Right lobe of liver (tissue), 6 donors: ENCODE data around the gene MKRN2OS. TPM values are rescaled to one million over a fixed set of nuclear protein-coding genes. Genes with fewer than 3 reads are reported as not detected.
A peak's percentile ranks its signal among the peaks of the same experiment; 100 is the strongest.

Experiments
- ATAC-seq, 4 donors: fragments of 200-7000 bp; cut with Tn5 transposase; one replicate each; pipeline ENCODE4 v1.9.1; 2020; ENCODE audit warnings: mild to moderate bottlenecking in 4 of 4, moderate library complexity in 4 of 4
- DNase-seq, 3 donors: peaks; one replicate each; pipeline ENCODE4 v3.0.0-alpha.2; 2020
- H3K27ac ChIP-seq, 3 donors: fragments of 200-600 bp; one replicate each; pipeline ENCODE4 v1.8.0; 2022
- H3K27me3 ChIP-seq, 2 donors: fragments of 200-600 bp; one replicate each; pipeline ENCODE4 v1.8.0; 2022
- H3K36me3 ChIP-seq, 4 donors: fragments of 200-600 bp; sonication (generic) in 1 of 4; one replicate each; pipeline versions ENCODE4 v1.5.1 to v1.8.0; 2017 to 2022; ENCODE audit warnings: control low read depth in 1 of 4
- H3K4me1 ChIP-seq, 4 donors: fragments of 200-600 bp; sonication (generic) in 1 of 4; one replicate each; pipeline versions ENCODE4 v1.5.1 to v1.8.0; 2017 to 2022; ENCODE audit warnings: control low read depth in 1 of 4
- H3K4me3 ChIP-seq, 3 donors: fragments of 200-600 bp; one replicate each; pipeline ENCODE4 v1.8.0; 2022
- H3K9me3 ChIP-seq, 4 donors: fragments of 200-600 bp; sonication (generic) in 1 of 4; one replicate each; pipeline versions ENCODE4 v1.5.1 to v1.8.0; 2017 to 2022; ENCODE audit warnings: control low read depth in 1 of 4
- POLR2A ChIP-seq: fragments of 450-650 bp; IDR thresholded peaks from one replicate; pipeline ENCODE4 v1.6.1; 2017; ENCODE audit warnings: antibody characterized with exemption, mild to moderate bottlenecking
- WGBS: methylation state at CpG from one replicate; pipeline ENCODE4 v1.1.6; 2018; ENCODE audit warnings: low coverage, low lambda C conversion rate; ENCODE audit not compliant: insufficient coverage; ENCODE audit errors: missing lambda C conversion rate; 5-methylcytosine and 5-hydroxymethylcytosine counted together
- intact Hi-C, 2 donors: fragments of 100-400 bp; cut with DNase I; formaldehyde crosslinking; loops; one replicate each; pipeline versions ENCODE4 v1.11.2 to v1.14.1; 2022
- total RNA-seq, 6 experiments: library from RNA; depleted of rRNA in 2 of 6; stranded (reverse); fragments of >200 nt in 2 of 6; fragmentation: NEBNext Ultra II Directional in 3 of 6; extraction: Animal tissue kit (Norgen Biotek cat#: 25700) in 3 of 6; gene quantifications; one replicate each; pipeline versions ENCODE4 v1.1.0 to v1.2.4, GENCODE V29; 2016 to 2023
- TF ChIP-seq, protein P1 (sequence below), 4 donors: fragments of 200-600 bp in 3 of 4; fragments of 450-650 bp in 1 of 4; IDR thresholded peaks; one replicate each; pipeline versions ENCODE4 v1.5.1 to v1.8.0; 2016 to 2022; ENCODE audit warnings: antibody characterized with exemption in 4 of 4, mild to moderate bottlenecking in 2 of 4
- donor health status: DM: no; HTN: yes; CAD: no.
- donor health status: DM: no; HTN: no; CAD: no.
- donor health status: DM: no; HTN: no; CAD: no.
- donor health status: DM: no; HTN: yes; CAD: no.
- donor health status: DM: no; HTN: yes; CAD: no.

Gene MKRN2OS
- total RNA-seq, 6 experiments from 2014 or later: 0.31 TPM; not detected in 5

DNA sequence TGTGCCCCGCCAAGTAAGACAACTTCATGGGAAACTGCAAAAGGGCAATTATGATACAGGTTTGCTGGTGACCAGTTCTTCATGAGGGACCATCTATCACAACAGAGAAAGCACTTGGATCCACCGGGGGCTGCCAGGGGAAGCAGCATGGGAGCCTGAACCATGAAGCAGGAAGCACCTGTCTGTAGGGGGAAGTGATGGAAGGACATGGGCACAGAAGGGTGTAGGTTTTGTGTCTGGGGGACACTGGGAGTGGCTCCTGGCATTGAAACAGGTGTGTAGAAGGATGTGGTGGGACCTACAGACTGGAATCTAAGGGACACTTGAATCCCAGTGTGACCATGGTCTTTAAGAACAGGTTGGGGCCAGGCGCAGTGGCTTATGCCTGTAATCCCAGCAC lies 34.2 kb upstream of the MKRN2OS start:
- no peak for ATAC-seq
- no peaks in the 10 kb centered on the region for H3K27me3 ChIP-seq
- WGBS: 29% methylated on average over 1 of the region's 3 CpGs

DNA sequence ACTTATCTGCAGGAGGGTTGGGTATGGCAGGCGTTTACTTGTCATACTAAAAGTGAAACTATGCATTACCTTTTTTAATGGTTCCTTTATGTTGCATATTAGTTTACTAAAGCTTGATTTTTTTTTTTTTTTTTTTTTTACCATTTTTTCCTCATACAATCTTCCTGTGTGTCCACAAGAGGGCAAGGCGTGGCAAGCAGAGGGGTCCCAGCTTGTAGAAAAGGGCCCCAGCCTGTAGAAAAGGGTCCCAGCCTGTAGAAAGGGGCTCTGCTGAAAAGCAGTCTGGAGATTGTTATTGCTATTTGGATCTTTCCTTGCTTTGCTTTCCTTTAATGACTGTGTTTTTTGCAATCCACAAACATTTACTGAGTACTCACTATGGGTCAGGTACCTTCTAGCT lies 33.4 kb upstream of the MKRN2OS start:
- no peak overlapping the region for H3K4me3 ChIP-seq
- H3K27ac ChIP-seq: no peak overlapping the region
- intact Hi-C loops: no loop called here
- no peaks in the 10 kb centered on the region for H3K27me3 ChIP-seq
- WGBS: 87% methylated on average over 2 of the region's 2 CpGs
- H3K4me1 ChIP-seq: peaks cover 0 to 11% (median 5%) of the 10 kb centered on the region in 4 donors
- ATAC-seq (no peak), DNase-seq (no peak)
- H3K36me3 ChIP-seq: peaks cover 0 to 65% (median 26%) of the 10 kb centered on the region in 4 donors
- TF ChIP-seq, protein P1, sequence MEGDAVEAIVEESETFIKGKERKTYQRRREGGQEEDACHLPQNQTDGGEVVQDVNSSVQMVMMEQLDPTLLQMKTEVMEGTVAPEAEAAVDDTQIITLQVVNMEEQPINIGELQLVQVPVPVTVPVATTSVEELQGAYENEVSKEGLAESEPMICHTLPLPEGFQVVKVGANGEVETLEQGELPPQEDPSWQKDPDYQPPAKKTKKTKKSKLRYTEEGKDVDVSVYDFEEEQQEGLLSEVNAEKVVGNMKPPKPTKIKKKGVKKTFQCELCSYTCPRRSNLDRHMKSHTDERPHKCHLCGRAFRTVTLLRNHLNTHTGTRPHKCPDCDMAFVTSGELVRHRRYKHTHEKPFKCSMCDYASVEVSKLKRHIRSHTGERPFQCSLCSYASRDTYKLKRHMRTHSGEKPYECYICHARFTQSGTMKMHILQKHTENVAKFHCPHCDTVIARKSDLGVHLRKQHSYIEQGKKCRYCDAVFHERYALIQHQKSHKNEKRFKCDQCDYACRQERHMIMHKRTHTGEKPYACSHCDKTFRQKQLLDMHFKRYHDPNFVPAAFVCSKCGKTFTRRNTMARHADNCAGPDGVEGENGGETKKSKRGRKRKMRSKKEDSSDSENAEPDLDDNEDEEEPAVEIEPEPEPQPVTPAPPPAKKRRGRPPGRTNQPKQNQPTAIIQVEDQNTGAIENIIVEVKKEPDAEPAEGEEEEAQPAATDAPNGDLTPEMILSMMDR (IDR thresholded peaks at IDR 0.05): no peak
- TF ChIP-seq POLR2A: no peak
- H3K9me3 ChIP-seq: no peaks in the 10 kb centered on the region

More for the DNA sequence above, 34.2 kb upstream of the MKRN2OS start:
- no peak overlapping the region for H3K27ac ChIP-seq
- intact Hi-C loops: no loop called here
- H3K36me3 ChIP-seq: peaks cover 4 to 65% (median 26%) of the 10 kb centered on the region in 4 donors
- no peak for DNase-seq
- H3K4me3 ChIP-seq: no peak overlapping the region
- TF ChIP-seq, protein P1 (IDR thresholded peaks at IDR 0.05): no peak
- TF ChIP-seq POLR2A: no peak
- H3K9me3 ChIP-seq: no peaks in the 10 kb centered on the region
- H3K4me1 ChIP-seq: peaks cover 0 to 12% (median 5%) of the 10 kb centered on the region in 4 donors

DNA sequence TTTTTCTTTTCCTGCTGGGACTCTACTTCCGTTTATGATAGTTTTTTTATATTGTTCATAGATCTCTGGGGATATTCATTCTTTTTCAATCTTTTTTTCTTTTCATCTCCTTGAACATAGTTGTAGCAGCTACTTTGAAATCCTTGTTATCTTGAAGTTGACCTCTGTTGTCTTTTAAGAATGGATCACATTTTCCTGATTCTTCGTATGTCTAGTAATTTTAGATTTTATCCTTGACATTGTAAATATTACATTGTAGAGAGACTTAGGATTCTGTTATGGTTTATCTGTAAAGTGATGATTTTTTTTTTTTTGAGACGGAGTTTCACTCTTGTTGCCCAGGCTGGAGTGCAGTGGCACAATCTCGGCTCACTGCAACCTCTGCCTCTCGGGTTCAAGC lies 32.1 kb upstream of the MKRN2OS start:
- Histone ChIP-seq H3K9me3 (no peaks in the 10 kb centered on the region), H3K27me3 (no peaks in the 10 kb centered on the region), H3K4me3 (no peak overlapping the region), H3K27ac (no peak overlapping the region), H3K4me1 (no peaks in the 10 kb centered on the region), H3K36me3 (peaks cover 0 to 71% (median 30%) of the 10 kb centered on the region in 4 donors)
- intact Hi-C loops: no loop called here
- DNase-seq (no peak), ATAC-seq (no peak)
- 96% methylated on average over 5 of the region's 5 CpGs for WGBS
- TF ChIP-seq POLR2A: no peak
- TF ChIP-seq, protein P1 (IDR thresholded peaks at IDR 0.05): no peak

DNA sequence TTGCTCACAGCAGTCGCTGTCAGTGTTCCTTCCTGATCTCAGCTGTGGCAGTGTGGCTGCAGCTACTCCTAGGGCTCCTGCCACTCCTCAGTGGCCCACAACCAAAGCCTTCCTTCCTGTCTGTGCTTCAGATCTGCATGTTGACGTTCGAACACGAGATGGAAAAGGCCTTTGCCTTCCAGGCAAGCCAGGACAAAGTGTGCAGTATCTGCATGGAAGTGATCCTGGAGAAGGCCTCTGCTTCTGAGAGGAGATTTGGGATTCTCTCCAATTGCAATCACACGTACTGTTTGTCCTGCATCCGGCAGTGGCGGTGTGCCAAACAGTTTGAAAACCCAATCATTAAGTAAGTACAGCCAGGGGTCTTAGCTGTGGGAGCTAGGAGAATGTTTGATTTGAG lies 29.4 kb upstream of the MKRN2OS start:
- Histone ChIP-seq H3K4me3 (no peak overlapping the region), H3K36me3 (peaks cover 0 to 86% (median 39%) of the 10 kb centered on the region in 4 donors), H3K27me3 (no peaks in the 10 kb centered on the region), H3K9me3 (no peaks in the 10 kb centered on the region), H3K4me1 (no peaks in the 10 kb centered on the region), H3K27ac (no peak overlapping the region)
- no peak for TF ChIP-seq POLR2A
- TF ChIP-seq, protein P1 (IDR thresholded peaks at IDR 0.05): no peak
- ATAC-seq: peak in 3 of 4 donors; percentile 12 to 41 (median 38)
- 19% methylated on average over 6 of the region's 7 CpGs for WGBS
- DNase-seq: no peak
- intact Hi-C loops: no loop called here

DNA sequence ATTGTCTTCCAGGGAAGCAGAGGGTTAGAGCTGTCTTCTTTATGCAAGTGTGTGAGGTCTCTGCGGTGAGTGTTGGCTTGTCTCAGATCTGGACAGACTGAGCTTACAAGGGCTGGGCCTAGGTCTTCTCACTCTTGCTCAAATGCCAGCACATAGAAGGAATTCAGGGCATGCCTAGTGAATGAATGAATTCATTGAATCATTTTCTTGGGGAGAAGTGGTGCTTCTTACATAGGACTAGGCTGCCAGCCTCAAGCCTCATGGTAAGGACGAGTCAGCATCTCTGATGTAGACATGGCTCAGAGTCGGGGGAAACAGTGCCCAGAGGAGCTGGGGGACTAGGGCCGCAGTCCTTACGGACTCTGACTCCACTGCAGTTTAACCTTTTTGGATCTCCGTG lies 28.8 kb upstream of the MKRN2OS start:
- DNase-seq: no peak
- H3K27me3 ChIP-seq: no peaks in the 10 kb centered on the region
- 77% methylated on average over 3 of the region's 6 CpGs for WGBS
- TF ChIP-seq POLR2A: no peak
- TF ChIP-seq, protein P1 (IDR thresholded peaks at IDR 0.05): no peak
- no peaks in the 10 kb centered on the region for H3K4me1 ChIP-seq
- intact Hi-C loops: no loop called here
- peak in 1 of 4 donors; percentile 26 for ATAC-seq
- no peak overlapping the region for H3K27ac ChIP-seq
- peaks cover 0 to 86% (median 41%) of the 10 kb centered on the region in 4 donors for H3K36me3 ChIP-seq
- H3K9me3 ChIP-seq: no peaks in the 10 kb centered on the region
- H3K4me3 ChIP-seq: no peak overlapping the region
